DND-41 (cell line): ENCODE measurements around the gene DPYSL3.

Experiments used
- EZH2 ChIP-seq: IDR thresholded peaks from 3 replicates; pipeline ENCODE4 v1.6.1; 2012; ENCODE audit warnings: borderline replicate concordance, low read depth, mild to moderate bottlenecking, moderate library complexity, low read length, inconsistent platforms; ENCODE audit not compliant: severe bottlenecking
- TF ChIP-seq, protein P1 (sequence below): IDR thresholded peaks from 2 replicates; pipeline ENCODE4 v1.5.1; 2012; ENCODE audit warnings: borderline replicate concordance, low read length, moderate library complexity, mild to moderate bottlenecking; ENCODE audit not compliant: poor library complexity, severe bottlenecking; ENCODE audit errors: extremely low read depth

DNA sequence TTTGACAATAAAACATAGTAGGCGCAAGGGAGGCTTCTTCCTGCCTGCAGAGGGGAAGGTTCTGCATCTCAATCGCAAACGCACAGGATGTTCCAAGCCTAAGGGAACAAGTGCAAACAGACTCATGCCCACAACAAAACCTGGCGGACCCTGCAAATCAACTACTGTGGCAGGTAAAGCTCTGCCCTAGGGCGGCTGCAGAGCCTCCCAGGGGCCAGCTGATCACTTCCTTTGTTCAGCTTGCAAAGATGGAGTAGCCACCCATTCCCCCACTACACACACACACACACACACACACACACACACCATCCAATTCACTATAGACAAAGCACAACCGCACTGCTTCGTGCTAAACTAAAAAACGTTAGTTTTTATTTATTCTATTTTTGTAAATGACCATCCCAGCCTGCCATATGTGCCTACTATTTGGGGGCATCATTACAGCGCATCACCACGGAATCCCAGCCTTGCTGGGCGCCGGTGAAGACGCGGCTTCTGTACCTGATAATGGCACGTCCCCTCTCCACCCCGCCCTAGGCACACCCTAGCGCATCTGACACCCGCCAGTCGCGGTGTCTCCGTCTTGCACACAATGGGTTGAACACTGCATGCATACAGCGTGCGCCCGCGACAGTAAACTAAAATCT lies 57.6 kb downstream of the DPYSL3 start:
- TF ChIP-seq, protein P1, sequence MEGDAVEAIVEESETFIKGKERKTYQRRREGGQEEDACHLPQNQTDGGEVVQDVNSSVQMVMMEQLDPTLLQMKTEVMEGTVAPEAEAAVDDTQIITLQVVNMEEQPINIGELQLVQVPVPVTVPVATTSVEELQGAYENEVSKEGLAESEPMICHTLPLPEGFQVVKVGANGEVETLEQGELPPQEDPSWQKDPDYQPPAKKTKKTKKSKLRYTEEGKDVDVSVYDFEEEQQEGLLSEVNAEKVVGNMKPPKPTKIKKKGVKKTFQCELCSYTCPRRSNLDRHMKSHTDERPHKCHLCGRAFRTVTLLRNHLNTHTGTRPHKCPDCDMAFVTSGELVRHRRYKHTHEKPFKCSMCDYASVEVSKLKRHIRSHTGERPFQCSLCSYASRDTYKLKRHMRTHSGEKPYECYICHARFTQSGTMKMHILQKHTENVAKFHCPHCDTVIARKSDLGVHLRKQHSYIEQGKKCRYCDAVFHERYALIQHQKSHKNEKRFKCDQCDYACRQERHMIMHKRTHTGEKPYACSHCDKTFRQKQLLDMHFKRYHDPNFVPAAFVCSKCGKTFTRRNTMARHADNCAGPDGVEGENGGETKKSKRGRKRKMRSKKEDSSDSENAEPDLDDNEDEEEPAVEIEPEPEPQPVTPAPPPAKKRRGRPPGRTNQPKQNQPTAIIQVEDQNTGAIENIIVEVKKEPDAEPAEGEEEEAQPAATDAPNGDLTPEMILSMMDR = no peak
- no peak for TF ChIP-seq EZH2
